ENCODE measurements around the gene ZWILCH. TPM values are rescaled to one million over a fixed set of nuclear protein-coding genes. Genes with fewer than 3 reads are reported as not detected.

Gene ZWILCH
- polyA plus RNA-seq, 1 donor (not counting 4 experiments of a cell fraction or from before 2014, with no cell fraction given): 34.9 TPM

- H3K4me3 ChIP-seq (ENCODE audit: control insufficient read depth in 2 of 3, extremely low read depth in 1 of 3, insufficient read depth in 2 of 3, low read depth in 1 of 3, low read length in 3 of 3): no peak overlapping the region
- H3K27ac ChIP-seq (ENCODE audit: control insufficient read depth, insufficient read depth, low read length): no peak overlapping the region
- H3K9ac ChIP-seq (ENCODE audit: control insufficient read depth, extremely low read depth, insufficient read depth, low read length): no peak overlapping the region
- H2AFZ ChIP-seq (ENCODE audit: control insufficient read depth, low read length): no peak overlapping the region
- H3K27me3 ChIP-seq (ENCODE audit: control insufficient read depth, extremely low read depth, insufficient read depth, low read length): no peaks in the 10 kb centered on the region
- no peaks in the 10 kb centered on the region for H3K9me3 ChIP-seq (ENCODE audit: control insufficient read depth, low read depth, low read length)
- no peak for FAIRE-seq
- peaks cover 0 to 3% of the 10 kb centered on the region in 2 experiments for H3K36me3 ChIP-seq (ENCODE audit: control insufficient read depth in 2 of 2, extremely low read depth in 1 of 2, insufficient read depth in 2 of 2, low read length in 2 of 2)
- H3K79me2 ChIP-seq (ENCODE audit: control insufficient read depth, insufficient read depth, low read length): peaks cover 29% of the 10 kb centered on the region
- no peaks in the 10 kb centered on the region for H4K20me1 ChIP-seq (ENCODE audit: control insufficient read depth, extremely low read depth, insufficient read depth, low read length)
- TF ChIP-seq EZH2 (IDR thresholded peaks at IDR 0.05; ENCODE audit: low read length): no peak
- TF ChIP-seq, protein P1, sequence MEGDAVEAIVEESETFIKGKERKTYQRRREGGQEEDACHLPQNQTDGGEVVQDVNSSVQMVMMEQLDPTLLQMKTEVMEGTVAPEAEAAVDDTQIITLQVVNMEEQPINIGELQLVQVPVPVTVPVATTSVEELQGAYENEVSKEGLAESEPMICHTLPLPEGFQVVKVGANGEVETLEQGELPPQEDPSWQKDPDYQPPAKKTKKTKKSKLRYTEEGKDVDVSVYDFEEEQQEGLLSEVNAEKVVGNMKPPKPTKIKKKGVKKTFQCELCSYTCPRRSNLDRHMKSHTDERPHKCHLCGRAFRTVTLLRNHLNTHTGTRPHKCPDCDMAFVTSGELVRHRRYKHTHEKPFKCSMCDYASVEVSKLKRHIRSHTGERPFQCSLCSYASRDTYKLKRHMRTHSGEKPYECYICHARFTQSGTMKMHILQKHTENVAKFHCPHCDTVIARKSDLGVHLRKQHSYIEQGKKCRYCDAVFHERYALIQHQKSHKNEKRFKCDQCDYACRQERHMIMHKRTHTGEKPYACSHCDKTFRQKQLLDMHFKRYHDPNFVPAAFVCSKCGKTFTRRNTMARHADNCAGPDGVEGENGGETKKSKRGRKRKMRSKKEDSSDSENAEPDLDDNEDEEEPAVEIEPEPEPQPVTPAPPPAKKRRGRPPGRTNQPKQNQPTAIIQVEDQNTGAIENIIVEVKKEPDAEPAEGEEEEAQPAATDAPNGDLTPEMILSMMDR (optimal IDR thresholded peaks at IDR 0.05 in 1 of 3, IDR thresholded peaks at IDR 0.05 in 1 of 3, conservative IDR thresholded peaks at IDR 0.05 in 1 of 3; ENCODE audit: extremely low read depth in 1 of 3, insufficient read depth in 2 of 3, low read length in 3 of 3): no peak
- H3K4me1 ChIP-seq (ENCODE audit: control insufficient read depth, extremely low read depth, insufficient read depth, low read length): peaks cover 4% of the 10 kb centered on the region
- H3K9me1 ChIP-seq (ENCODE audit: control insufficient read depth, extremely low read depth, insufficient read depth, low read length): no peaks in the 10 kb centered on the region
- no peak overlapping the region for H3K4me2 ChIP-seq (ENCODE audit: control insufficient read depth, extremely low read depth, insufficient read depth, low read depth, low read length)
- DNase-seq (ENCODE audit: low read depth, low spot score): no peak
- dilution Hi-C loops (cut with MboI; ENCODE audit: extremely low pct_ligation_motif_present, low sequenced_read_pairs): no loop called here
Observed at GRCh38 chr15:66474135-66474534, 31.0 kb upstream of the ZWILCH start.

GRCh38 chr15:66474963-66475362, 30.2 kb upstream of the ZWILCH start:
- peaks cover 0 to 5% of the 10 kb centered on the region in 2 experiments for H3K36me3 ChIP-seq (ENCODE audit: control insufficient read depth in 2 of 2, extremely low read depth in 1 of 2, insufficient read depth in 2 of 2, low read length in 2 of 2)
- no peak overlapping the region for H3K4me2 ChIP-seq (ENCODE audit: control insufficient read depth, extremely low read depth, insufficient read depth, low read depth, low read length)
- H3K4me3 ChIP-seq (ENCODE audit: control insufficient read depth in 2 of 3, extremely low read depth in 1 of 3, insufficient read depth in 2 of 3, low read depth in 1 of 3, low read length in 3 of 3): no peak overlapping the region
- H3K9me3 ChIP-seq (ENCODE audit: control insufficient read depth, low read depth, low read length): no peaks in the 10 kb centered on the region
- no peak overlapping the region for H3K9ac ChIP-seq (ENCODE audit: control insufficient read depth, extremely low read depth, insufficient read depth, low read length)
- no peaks in the 10 kb centered on the region for H3K9me1 ChIP-seq (ENCODE audit: control insufficient read depth, extremely low read depth, insufficient read depth, low read length)
- FAIRE-seq (no peak), DNase-seq (ENCODE audit: low read depth, low spot score) (no peak)
- peaks cover 29% of the 10 kb centered on the region for H3K79me2 ChIP-seq (ENCODE audit: control insufficient read depth, insufficient read depth, low read length)
- H3K27me3 ChIP-seq (ENCODE audit: control insufficient read depth, extremely low read depth, insufficient read depth, low read length): no peaks in the 10 kb centered on the region
- TF ChIP-seq EZH2 (IDR thresholded peaks at IDR 0.05; ENCODE audit: low read length): no peak
- TF ChIP-seq, protein P1 (optimal IDR thresholded peaks at IDR 0.05 in 1 of 3, IDR thresholded peaks at IDR 0.05 in 1 of 3, conservative IDR thresholded peaks at IDR 0.05 in 1 of 3; ENCODE audit: extremely low read depth in 1 of 3, insufficient read depth in 2 of 3, low read length in 3 of 3): no peak
- peaks cover 10% of the 10 kb centered on the region for H3K4me1 ChIP-seq (ENCODE audit: control insufficient read depth, extremely low read depth, insufficient read depth, low read length)
- dilution Hi-C loops (cut with MboI; ENCODE audit: extremely low pct_ligation_motif_present, low sequenced_read_pairs): no loop called here
- no peaks in the 10 kb centered on the region for H4K20me1 ChIP-seq (ENCODE audit: control insufficient read depth, extremely low read depth, insufficient read depth, low read length)
- H2AFZ ChIP-seq (ENCODE audit: control insufficient read depth, low read length): no peak overlapping the region
- H3K27ac ChIP-seq (ENCODE audit: control insufficient read depth, insufficient read depth, low read length): no peak overlapping the region
